HG02981 (cell line): ENCODE data around the gene GABRR1.
A peak's percentile ranks its signal among the peaks of the same experiment; 100 is the strongest.
"Not testable (repeated sequence)": the region's sequence is repeated elsewhere in the genome, so short reads cannot be mapped to it uniquely, and the experiment has no call there.

Experiments
- ATAC-seq: cut with Tn5 transposase; IDR thresholded peaks from one replicate; pipeline ENCODE4 v1.9.1; 2021; ENCODE audit warnings: mild to moderate bottlenecking, moderate library complexity; ENCODE audit not compliant: unreplicated experiment

The GABRR1 gene

GRCh38 chr6:89161326-89162046 lies 55.7 kb downstream of the GABRR1 start:
- ATAC-seq, result no peak

GRCh38 chr6:89160331-89161092 lies 56.6 kb downstream of the GABRR1 start:
- no peak for ATAC-seq

- ATAC-seq, result no peak
Observed at GRCh38 chr6:89154131-89154530, 63.0 kb downstream of the GABRR1 start.

GRCh38 chr6:89148016-89148750 lies 69.0 kb downstream of the GABRR1 start:
- ATAC-seq, result no peak

GRCh38 chr6:89146718-89147700 lies 70.1 kb downstream of the GABRR1 start:
- ATAC-seq, result no peak

GRCh38 chr6:89145956-89146717 lies 71.0 kb downstream of the GABRR1 start, which contains the start of gene PM20D2:
Gene PM20D2 (plus strand): TSS chr6:89146055. CDS start chr6:89146145, 90 bp downstream.
- peak; percentile 57 for ATAC-seq

GRCh38 chr6:89145091-89145955 lies 71.8 kb downstream of the GABRR1 start:
- ATAC-seq, result peak; percentile 55

- ATAC-seq, result peak; percentile 44
Observed at GRCh38 chr6:89144354-89144906, 72.7 kb downstream of the GABRR1 start.

GRCh38 chr6:89140347-89141156 lies 76.6 kb downstream of the GABRR1 start:
- no peak for ATAC-seq

GRCh38 chr6:89139509-89140346 lies 77.4 kb downstream of the GABRR1 start:
- no peak for ATAC-seq

- no peak for ATAC-seq
Observed at GRCh38 chr6:89138173-89138572, 79.0 kb downstream of the GABRR1 start.

- ATAC-seq, result no peak
Observed at GRCh38 chr6:89134723-89135122, 82.4 kb downstream of the GABRR1 start.

GRCh38 chr6:89133981-89134380 lies 83.2 kb downstream of the GABRR1 start:
- ATAC-seq, result no peak

- no peak for ATAC-seq
Observed at GRCh38 chr6:89132057-89132456, 85.1 kb downstream of the GABRR1 start.

- no peak for ATAC-seq
Observed at GRCh38 chr6:89131599-89131998, 85.6 kb downstream of the GABRR1 start.

GRCh38 chr6:89128256-89128671 lies 88.9 kb downstream of the GABRR1 start:
- ATAC-seq, result not testable (repeated sequence)
